Subcutaneous adipose tissue (tissue), 4 donors: ENCODE results near the gene MMP19. TPM values are rescaled to one million over a fixed set of nuclear protein-coding genes. Genes with fewer than 3 reads are reported as not detected.

Experiments used
- CTCF ChIP-seq: fragments of 450-650 bp; IDR thresholded peaks from one replicate; pipeline ENCODE4 v1.5.1; 2016; ENCODE audit warnings: low read depth, mild to moderate bottlenecking, control low read depth, antibody characterized with exemption, moderate library complexity
- total RNA-seq, 4 donors: library from RNA; depleted of rRNA; stranded (reverse); fragments of >200 nt; gene quantifications; one replicate each; pipeline ENCODE4 v1.1.0, GENCODE V29; 2016

MMP19 gene
- total RNA-seq, 4 donors from 2014 or later = 22.2 to 182 (median 45.7) TPM

DNA sequence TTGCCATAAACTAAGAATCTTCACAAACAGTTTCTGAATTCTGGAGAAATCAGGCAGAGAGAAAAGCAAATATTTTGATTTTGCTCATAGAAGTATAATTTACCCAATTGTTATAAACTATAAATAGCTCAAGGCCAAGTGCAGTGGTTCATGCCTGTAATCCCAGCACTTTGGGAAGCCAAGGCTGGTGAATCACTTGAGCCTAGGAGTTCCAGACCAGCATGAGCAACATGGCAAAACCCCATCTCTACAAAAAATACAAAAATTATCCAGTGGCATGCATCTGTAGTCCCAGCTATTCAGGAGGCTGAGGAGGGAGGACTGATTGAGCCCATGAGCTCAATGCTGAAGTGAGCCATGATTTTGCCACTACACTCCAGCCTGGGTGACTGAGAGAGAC, 19.6 kb upstream of the MMP19 start:
- TF ChIP-seq CTCF = no peak

GRCh38 chr12:55861871-55862270, 19.1 kb upstream of the MMP19 start:
- TF ChIP-seq CTCF = no peak

DNA sequence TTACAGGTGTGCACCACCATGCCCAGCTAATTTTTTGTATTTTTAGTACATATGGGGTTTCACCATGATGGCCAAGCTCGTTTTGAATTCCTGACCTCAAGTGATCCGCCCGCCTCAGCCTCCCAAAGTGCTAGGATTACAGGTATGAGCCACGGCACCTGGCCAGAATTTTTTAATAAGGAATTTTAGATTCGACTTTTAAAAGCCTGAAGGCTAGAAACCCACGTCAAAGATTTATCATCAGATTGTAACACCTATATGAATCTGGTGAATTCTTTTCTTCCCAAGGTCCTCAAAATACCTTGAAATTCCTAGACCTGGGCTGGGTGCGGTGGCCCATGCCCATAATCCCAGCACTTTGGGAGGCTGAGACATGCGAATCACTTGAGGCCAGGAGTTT, 18.7 kb upstream of the MMP19 start:
- TF ChIP-seq CTCF = no peak

GRCh38 chr12:55852740-55853139, 10.0 kb upstream of the MMP19 start:
- no peak for TF ChIP-seq CTCF

DNA sequence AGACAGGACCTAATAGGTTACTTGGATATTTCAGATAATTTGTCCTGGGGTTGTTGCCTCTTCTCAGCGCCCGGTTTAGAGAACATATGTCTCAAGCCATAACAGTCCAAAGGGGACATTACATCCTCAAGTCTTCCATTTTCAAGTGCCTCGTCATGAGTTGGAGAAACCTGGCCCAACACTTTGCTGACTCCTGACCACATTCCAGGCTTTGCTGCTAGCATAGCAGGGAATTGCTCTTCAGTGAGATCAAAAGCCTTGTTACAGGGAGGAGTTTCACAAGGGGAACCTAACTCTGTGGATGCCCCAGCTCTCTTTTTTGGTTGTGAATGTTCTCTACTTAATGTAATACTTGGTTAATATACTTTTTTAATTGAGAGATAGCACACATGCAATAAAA, 8.2 kb upstream of the MMP19 start:
- no peak for TF ChIP-seq CTCF

- no peak for TF ChIP-seq CTCF
These were observed 7.7 kb upstream of the MMP19 start for GRCh38 chr12:55850401-55850800.

- TF ChIP-seq CTCF = no peak
These were observed 7.0 kb upstream of the MMP19 start for GRCh38 chr12:55849616-55850343.
